SK-N-SH (cell line): ENCODE results near the gene CLK4. TPM values are rescaled to one million over a fixed set of nuclear protein-coding genes. Genes with fewer than 3 reads are reported as not detected.

Experiments
- CTCF ChIA-PET: fragments of 300-600, 350-600 bp; formaldehyde crosslinking; extraction: SDS; loops from one replicate; lab custom pipeline; 2021; lab: Yijun Ruan, JAX
- POLR2A ChIA-PET: fragments of 350-600 bp; sonication (Branson Sonifier 250); formaldehyde crosslinking; extraction: SDS; loops from one replicate; lab custom pipeline; 2020; ENCODE audit warnings: antibody characterized with exemption, inconsistent platforms; lab: Yijun Ruan, JAX
- DNase-seq: peaks from one replicate; pipeline ENCODE4 v3.0.0; 2012
- H2AFZ ChIP-seq: fragments of 200-600 bp; sonication (generic); 2 replicates; pipeline ENCODE4 v1.8.1; 2016; ENCODE audit warnings: antibody characterized with exemption, mild to moderate bottlenecking, low read depth
- H3F3A ChIP-seq: fragments of 200-600 bp; sonication (generic); replicated peaks from 2 replicates; pipeline ENCODE3; 2016; ENCODE audit warnings: antibody characterized with exemption, mild to moderate bottlenecking; ENCODE audit not compliant: insufficient read depth
- H3K27ac ChIP-seq, 2 experiments: fragments of 200-500 bp in 1 of 2; fragments of 200-600 bp in 1 of 2; sonication (Bioruptor generic) in 1 of 2; sonication (generic), shearing (Covaris generic) in 1 of 2; 2 replicates each; pipeline versions ENCODE4 v1.5.1 to v1.6.1; 2014 to 2016; ENCODE audit warnings: low read depth in 2 of 2, inconsistent platforms in 1 of 2, low read length in 1 of 2, mild to moderate bottlenecking in 1 of 2, mixed read lengths in 1 of 2
- H3K27me3 ChIP-seq: fragments of 200-600 bp; sonication (generic), shearing (Covaris generic); 2 replicates; pipeline ENCODE4 v1.6.1; 2016; ENCODE audit warnings: mixed run types; ENCODE audit not compliant: insufficient read depth
- H3K36me3 ChIP-seq, 2 experiments: fragments of 200-500 bp in 1 of 2; fragments of 200-600 bp in 1 of 2; sonication (Bioruptor generic) in 1 of 2; sonication (generic) in 1 of 2; replicated peaks in 1 of 2; 2 replicates each; pipeline versions ENCODE3 to v1.5.1; 2014 to 2016; ENCODE audit warnings: low read length in 1 of 2, mild to moderate bottlenecking in 1 of 2; ENCODE audit not compliant: insufficient read depth in 2 of 2, control insufficient read depth in 1 of 2
- H3K4me1 ChIP-seq, 2 experiments: fragments of 200-500 bp in 1 of 2; fragments of 200-600 bp in 1 of 2; sonication (Bioruptor generic) in 1 of 2; sonication (generic), shearing (Covaris generic) in 1 of 2; 2 replicates each; pipeline versions ENCODE4 v1.5.1 to v1.6.1; 2014 to 2016; ENCODE audit warnings: low read depth in 1 of 2, low read length in 1 of 2, mixed run types in 1 of 2; ENCODE audit not compliant: insufficient read depth in 2 of 2, control insufficient read depth in 1 of 2
- H3K4me2 ChIP-seq: fragments of 200-600 bp; sonication (generic), shearing (Covaris generic); 2 replicates; pipeline ENCODE4 v1.6.1; 2017; ENCODE audit warnings: mixed run types
- H3K4me3 ChIP-seq, 2 experiments: fragments of 200-500 bp in 1 of 2; fragments of 200-600 bp in 1 of 2; sonication (Bioruptor generic) in 1 of 2; sonication (generic), shearing (Covaris generic) in 1 of 2; 2 replicates each; pipeline versions ENCODE4 v1.5.1 to v1.8.1; 2014 to 2016; ENCODE audit warnings: low read depth in 2 of 2, inconsistent platforms in 1 of 2, low read length in 1 of 2, mild to moderate bottlenecking in 1 of 2, mixed read lengths in 1 of 2, moderate library complexity in 1 of 2
- H3K79me2 ChIP-seq: fragments of 200-600 bp; sonication (generic); 2 replicates; pipeline ENCODE4 v1.8.1; 2017; ENCODE audit warnings: mild to moderate bottlenecking; ENCODE audit not compliant: insufficient read depth
- H3K9ac ChIP-seq: fragments of 200-600 bp; sonication (generic); 2 replicates; pipeline ENCODE4 v1.6.1; 2017; ENCODE audit warnings: mixed run types
- H3K9me2 ChIP-seq: fragments of 200-600 bp; sonication (generic); 2 replicates; pipeline ENCODE4 v1.6.1; 2017; ENCODE audit warnings: mixed run types
- H3K9me3 ChIP-seq: fragments of 200-600 bp; sonication (generic); 2 replicates; pipeline ENCODE4 v1.6.1; 2017; ENCODE audit warnings: mixed run types, mild to moderate bottlenecking, moderate library complexity
- H4K20me1 ChIP-seq: fragments of 200-600 bp; sonication (generic); 2 replicates; pipeline ENCODE4 v1.6.1; 2017; ENCODE audit warnings: mild to moderate bottlenecking, mixed run types; ENCODE audit not compliant: insufficient read depth
- CHD2 ChIP-seq: fragments of 150-350 bp; IDR thresholded peaks from 2 replicates; pipeline ENCODE4 v1.6.1; 2018; ENCODE audit warnings: low read length; ENCODE audit not compliant: partially characterized antibody
- EZH2phosphoT487 ChIP-seq: fragments of 200-600 bp; sonication (generic); IDR thresholded peaks from 2 replicates; pipeline ENCODE4 v1.6.1; 2017; ENCODE audit warnings: low read depth, mixed run types, mild to moderate bottlenecking, antibody characterized with exemption, moderate library complexity, borderline replicate concordance
- FOSL2 ChIP-seq: IDR thresholded peaks from 2 replicates; pipeline ENCODE4 v1.4.0; 2012; ENCODE audit warnings: low read depth, mild to moderate bottlenecking, moderate library complexity, borderline replicate concordance
- GATA2 ChIP-seq: sonication (generic); formaldehyde crosslinking; IDR thresholded peaks from 2 replicates; pipeline ENCODE4 v1.5.0; 2020; ENCODE audit warnings: mild to moderate bottlenecking, missing genetic modification reagents
- MEF2A ChIP-seq: IDR thresholded peaks from 2 replicates; pipeline ENCODE4 v1.4.0; 2012; ENCODE audit warnings: low read depth, borderline replicate concordance
- NFIC ChIP-seq: IDR thresholded peaks from 2 replicates; pipeline ENCODE4 v1.4.0; 2012; ENCODE audit warnings: borderline replicate concordance
- RCOR1 ChIP-seq: fragments of 150-350 bp; IDR thresholded peaks from 2 replicates; pipeline ENCODE4 v1.6.1; 2017; ENCODE audit warnings: antibody characterized with exemption, low read length
- RFX5 ChIP-seq: IDR thresholded peaks from 2 replicates; pipeline ENCODE4 v1.6.1; 2012; ENCODE audit warnings: mild to moderate bottlenecking, improper control_type of control experiment, low read length
- TEAD4 ChIP-seq: IDR thresholded peaks from 2 replicates; pipeline ENCODE4 v1.4.0; 2012; ENCODE audit warnings: mild to moderate bottlenecking, borderline replicate concordance; ENCODE audit not compliant: insufficient read depth
- USF1 ChIP-seq: IDR thresholded peaks from 2 replicates; pipeline ENCODE4 v1.4.0; 2012; ENCODE audit warnings: low read depth, borderline replicate concordance
- USF2 ChIP-seq: fragments of 150-350 bp; IDR thresholded peaks from 2 replicates; pipeline ENCODE4 v1.6.1; 2017; ENCODE audit warnings: antibody characterized with exemption, low read length, low read depth, borderline replicate concordance
- WGBS: methylation state at CpG from one replicate; pipeline ENCODE4 v1.1.6; 2017; ENCODE audit warnings: low lambda C conversion rate; 5-methylcytosine and 5-hydroxymethylcytosine counted together
- polyA plus RNA-seq, 3 experiments: library from polyadenylated mRNA; depleted of rRNA; stranded (reverse); fragments of >200 nt; gene quantifications; 2 replicates each; pipeline ENCODE4 v1.2.3, GENCODE V29; 2012

CLK4 gene
- polyA plus RNA-seq, 1 of the 3 experiments (the other 2 are of a cell fraction): 7.5 TPM

GRCh38 chr5:178569485-178569884 lies 57.4 kb downstream of the CLK4 start:
- Histone ChIP-seq H3K4me3 (no peak overlapping the region), H3F3A (no peaks in the 10 kb centered on the region), H3K4me2 (no peak overlapping the region), H3K27ac (no peak overlapping the region), H4K20me1 (no peaks in the 10 kb centered on the region), H3K4me1 (peaks cover 0 to 3% of the 10 kb centered on the region in 2 experiments; a peak in 1 of 4 replicates), H3K36me3 (no peaks in the 10 kb centered on the region), H3K9ac (no peak overlapping the region), H3K9me3 (no peaks in the 10 kb centered on the region), H2AFZ (no peak overlapping the region), H3K27me3 (no peaks in the 10 kb centered on the region), H3K79me2 (no peaks in the 10 kb centered on the region), H3K9me2 (no peaks in the 10 kb centered on the region)
- DNase-seq: no peak
- ChIA-PET POLR2A (no interaction called here), CTCF (no interaction called here)
- WGBS: 8% methylated on average over 2 of the region's 2 CpGs
- TF ChIP-seq TEAD4 (no peak), NFIC (no peak), RFX5 (no peak), GATA2 (CRISPR knock-in tag) (no peak), RCOR1 (no peak), FOSL2 (no peak)

GRCh38 chr5:178564811-178565550 lies 61.9 kb downstream of the CLK4 start:
- WGBS: 36% methylated on average over 12 of the region's 12 CpGs
- no peaks in the 10 kb centered on the region for H3K27me3 ChIP-seq
- ChIA-PET POLR2A (no interaction called here), CTCF (interaction anchor here (1.2 to 1.8 kb wide), 3 partner anchors 13 to 287 kb away, joined by 3 to 6 read pairs (median 3); partner anchors contain the start of gene COL23A1)
- H3K27ac ChIP-seq: no peak overlapping the region
- no peaks in the 10 kb centered on the region for H3K9me3 ChIP-seq
- no peaks in the 10 kb centered on the region for H3F3A ChIP-seq
- no peak overlapping the region for H3K4me2 ChIP-seq
- no peaks in the 10 kb centered on the region for H3K36me3 ChIP-seq
- H3K9ac ChIP-seq: no peak overlapping the region
- peaks cover 0 to 3% of the 10 kb centered on the region in 2 experiments; a peak in 1 of 4 replicates for H3K4me1 ChIP-seq
- no peak for TF ChIP-seq MEF2A
- no peak for TF ChIP-seq GATA2 (CRISPR knock-in tag)
- no peak for TF ChIP-seq FOSL2
- TF ChIP-seq EZH2phosphoT487: no peak
- TF ChIP-seq CHD2: no peak
- no peak for TF ChIP-seq USF1
- TF ChIP-seq USF2: no peak
- H4K20me1 ChIP-seq: no peaks in the 10 kb centered on the region
- H3K79me2 ChIP-seq: no peaks in the 10 kb centered on the region
- H2AFZ ChIP-seq: no peak overlapping the region
- H3K9me2 ChIP-seq: no peaks in the 10 kb centered on the region
- DNase-seq: no peak
- no peak overlapping the region for H3K4me3 ChIP-seq
